NCI-H69 (cell line): Measurements from ENCODE around the gene HSPG2.

ENCODE experiments used
- DNase-seq: peaks from one replicate; lab custom pipeline; 2025; lab: John Stamatoyannopoulos, UW

HSPG2 gene

GRCh38 chr1:21898326-21899200 lies 38.5 kb downstream of the HSPG2 start:
- DNase-seq = no peak

- no peak for DNase-seq
Measured at GRCh38 chr1:21897844-21898243, 39.3 kb downstream of the HSPG2 start.

- peak; percentile 12 for DNase-seq
Measured at GRCh38 chr1:21896652-21897532, 40.2 kb downstream of the HSPG2 start.

GRCh38 chr1:21896026-21896425 lies 41.1 kb downstream of the HSPG2 start:
- DNase-seq = no peak

- no peak for DNase-seq
Measured at GRCh38 chr1:21894034-21894881, 42.9 kb downstream of the HSPG2 start.

- DNase-seq = no peak
Measured at GRCh38 chr1:21893046-21893805, 43.9 kb downstream of the HSPG2 start.

GRCh38 chr1:21891621-21892479 lies 45.3 kb downstream of the HSPG2 start:
- no peak for DNase-seq

- DNase-seq = no peak
Measured at GRCh38 chr1:21891081-21891480, 46.0 kb downstream of the HSPG2 start.

- no peak for DNase-seq
Measured at GRCh38 chr1:21888500-21888899, 48.6 kb downstream of the HSPG2 start.

GRCh38 chr1:21887796-21888195 lies 49.3 kb downstream of the HSPG2 start:
- DNase-seq = no peak

- no peak for DNase-seq
Measured at GRCh38 chr1:21887216-21887736, 49.8 kb downstream of the HSPG2 start.

- no peak for DNase-seq
Measured at GRCh38 chr1:21886486-21887215, 50.5 kb downstream of the HSPG2 start.

- no peak for DNase-seq
Measured at GRCh38 chr1:21885236-21886037, 51.7 kb downstream of the HSPG2 start.

- DNase-seq = no peak
Measured at GRCh38 chr1:21884456-21885235, 52.5 kb downstream of the HSPG2 start.

- DNase-seq = no peak
Measured at GRCh38 chr1:21882721-21883415, 54.2 kb downstream of the HSPG2 start.

GRCh38 chr1:21881250-21881649 lies 55.9 kb downstream of the HSPG2 start:
- DNase-seq = no peak

- no peak for DNase-seq
Measured at GRCh38 chr1:21880619-21880970, 56.5 kb downstream of the HSPG2 start.
